Measurements from ENCODE around the gene CYP4F22.

GRCh38 chr19:15589760-15590451, 81.6 kb downstream of the CYP4F22 start:
- TF ChIP-seq CTCF (IDR thresholded peaks at IDR 0.05): no peak
- no peak for TF ChIP-seq ZFX (IDR thresholded peaks at IDR 0.05; ENCODE audit: borderline replicate concordance)
